Testis (tissue), 3 donors: ENCODE results near the gene RFXAP. TPM values are rescaled to one million over a fixed set of nuclear protein-coding genes. Genes with fewer than 3 reads are reported as not detected.

Source experiments
- DNase-seq: peaks from one replicate; pipeline ENCODE4 v3.0.0-alpha.2; 2019
- H3K27ac ChIP-seq, 2 donors: fragments of 200-600 bp; sonication (generic); one replicate each; pipeline ENCODE4 v1.5.1; 2019
- H3K27me3 ChIP-seq: fragments of 200-600 bp; sonication (generic); one replicate; pipeline ENCODE4 v1.5.1; 2019
- H3K36me3 ChIP-seq: fragments of 200-600 bp; sonication (generic); one replicate; pipeline ENCODE4 v1.5.1; 2017; ENCODE audit warnings: low read depth; ENCODE audit errors: missing control alignments
- H3K4me1 ChIP-seq: fragments of 200-600 bp; sonication (generic); one replicate; pipeline ENCODE4 v1.5.1; 2019
- H3K4me3 ChIP-seq, 2 donors: fragments of 200-600 bp; sonication (generic); one replicate each; pipeline ENCODE4 v1.5.1; 2017 to 2019
- H3K9me3 ChIP-seq: fragments of 200-600 bp; sonication (generic); one replicate; pipeline ENCODE4 v1.5.1; 2017
- CTCF ChIP-seq, 3 experiments: fragments of 450-650 bp in 2 of 3; fragments of 200-600 bp in 1 of 3; sonication (generic) in 1 of 3; IDR thresholded peaks; one replicate each; pipeline ENCODE4 v1.5.1; 2016 to 2019; ENCODE audit warnings: antibody characterized with exemption in 3 of 3, mild to moderate bottlenecking in 2 of 3, moderate library complexity in 1 of 3
- POLR2A ChIP-seq: fragments of 450-650 bp; IDR thresholded peaks from one replicate; pipeline ENCODE4 v1.6.1; 2017; ENCODE audit warnings: antibody characterized with exemption, mild to moderate bottlenecking, moderate library complexity
- WGBS, 2 donors: methylation state at CpG; one replicate each; pipeline ENCODE4 v1.1.5; 2018; 5-methylcytosine and 5-hydroxymethylcytosine counted together
- intact Hi-C: fragments of 100-400 bp; cut with DNase I; formaldehyde crosslinking; loops from one replicate; pipeline ENCODE4 v1.15.1; 2023; ENCODE audit warnings: low total_unique reads
- polyA plus RNA-seq: library from polyadenylated mRNA; stranded (reverse); fragments of 350-450 nt; fragmentation: Illumina TruSeq; extraction: RNeasy Lipid Tissue Mini Kit (QIAGEN cat#74804); gene quantifications from one replicate; pipeline ENCODE4 v1.2.3, GENCODE V29; 2014; ENCODE audit warnings: low read depth, low replicate concordance; ENCODE audit not compliant: insufficient read depth
- total RNA-seq, 2 donors: library from RNA; depleted of rRNA; stranded (reverse); fragments of >200 nt; gene quantifications; one replicate each; pipeline ENCODE4 v1.2.3, GENCODE V29; 2016

RFXAP gene
- total and polyA plus RNA-seq, 3 donors from 2014 or later, result 6.6 to 11.1 (median 10.3) TPM

- no peaks in the 10 kb centered on the region for H3K36me3 ChIP-seq
- intact Hi-C loops, result no loop called here
- H3K9me3 ChIP-seq, result no peaks in the 10 kb centered on the region
- DNase-seq, result no peak
- H3K27me3 ChIP-seq, result no peaks in the 10 kb centered on the region
- H3K4me1 ChIP-seq, result no peaks in the 10 kb centered on the region
- 88 to 92% methylated on average over 13 of the region's 13 CpGs for WGBS, 2 donors
- H3K27ac ChIP-seq, result no peak overlapping the region
- H3K4me3 ChIP-seq, result no peak overlapping the region
- no peak for TF ChIP-seq POLR2A
- TF ChIP-seq CTCF (IDR thresholded peaks at IDR 0.05), result no peak
Measured at GRCh38 chr13:36850790-36851438, 31.9 kb downstream of the RFXAP start.

- Histone ChIP-seq H3K4me1 (no peaks in the 10 kb centered on the region), H3K9me3 (no peaks in the 10 kb centered on the region), H3K4me3 (no peak overlapping the region), H3K27ac (no peak overlapping the region), H3K36me3 (no peaks in the 10 kb centered on the region), H3K27me3 (no peaks in the 10 kb centered on the region)
- no peak for DNase-seq
- intact Hi-C loops, result loop anchor here (5.0 kb wide), 1 partner anchor 125 kb away; no protein-coding TSS in a partner anchor
- TF ChIP-seq CTCF (IDR thresholded peaks at IDR 0.05), result no peak
- TF ChIP-seq POLR2A, result no peak
Measured at GRCh38 chr13:36857253-36857652, 38.2 kb downstream of the RFXAP start.

GRCh38 chr13:36858290-36858689, 39.3 kb downstream of the RFXAP start:
- intact Hi-C loops, result loop anchor here (5.0 kb wide), 1 partner anchor 124 kb away; no protein-coding TSS in a partner anchor
- Histone ChIP-seq H3K27ac (no peak overlapping the region), H3K4me1 (no peaks in the 10 kb centered on the region), H3K27me3 (no peaks in the 10 kb centered on the region), H3K4me3 (no peak overlapping the region), H3K36me3 (no peaks in the 10 kb centered on the region), H3K9me3 (no peaks in the 10 kb centered on the region)
- peak in 2 of 3 experiments; percentile 23 to 44 for TF ChIP-seq CTCF (IDR thresholded peaks at IDR 0.05)
- no peak for TF ChIP-seq POLR2A
- DNase-seq, result no peak
- WGBS, 2 donors, result 41 to 44% methylated on average over 3 of the region's 3 CpGs

- TF ChIP-seq CTCF (IDR thresholded peaks at IDR 0.05), result no peak
- no peak for TF ChIP-seq POLR2A
- DNase-seq, result no peak
- Histone ChIP-seq H3K27me3 (no peaks in the 10 kb centered on the region), H3K4me1 (no peaks in the 10 kb centered on the region), H3K27ac (no peak overlapping the region), H3K36me3 (no peaks in the 10 kb centered on the region), H3K4me3 (no peak overlapping the region), H3K9me3 (no peaks in the 10 kb centered on the region)
- 89 to 94% methylated on average over 4 of the region's 4 CpGs for WGBS, 2 donors
- intact Hi-C loops, result loop anchor here (5.0 kb wide), 1 partner anchor 123 kb away; no protein-coding TSS in a partner anchor
Measured at GRCh38 chr13:36859259-36859658, 40.2 kb downstream of the RFXAP start.
